K562 (cell line): ENCODE results near the gene PSMA6. TPM values are rescaled to one million over a fixed set of nuclear protein-coding genes. Genes with fewer than 3 reads are reported as not detected.

Experiments used
- ASH1L ChIP-seq: fragments of 450-650 bp; IDR thresholded peaks from 2 replicates; pipeline ENCODE4 v1.6.1; 2018; ENCODE audit warnings: borderline replicate concordance, mild to moderate bottlenecking, low read depth; ENCODE audit not compliant: partially characterized antibody
- CREB3L1 ChIP-seq: fragments of 450-650 bp; IDR thresholded peaks from 2 replicates; pipeline ENCODE4 v1.6.1; 2014; ENCODE audit warnings: low read depth, mild to moderate bottlenecking, moderate library complexity, borderline replicate concordance
- E2F1 ChIP-seq: sonication (generic); formaldehyde crosslinking; IDR thresholded peaks from 2 replicates; pipeline ENCODE4 v1.8.1; 2023; ENCODE audit warnings: mild to moderate bottlenecking, missing genetic modification reagents, moderate library complexity
- ESRRB ChIP-seq: fragments of 250-450 bp; sonication (Bioruptor Pico); IDR thresholded peaks from 2 replicates; pipeline ENCODE4 v1.5.0; 2020; ENCODE audit warnings: mild to moderate bottlenecking, moderate library complexity, borderline replicate concordance
- FOXJ3 ChIP-seq: sonication (generic); formaldehyde crosslinking; IDR thresholded peaks from 2 replicates; pipeline ENCODE4 v1.4.0; 2020; ENCODE audit warnings: mild to moderate bottlenecking, missing genetic modification reagents
- HDAC8 ChIP-seq: fragments of 450-650 bp; IDR thresholded peaks from 2 replicates; pipeline ENCODE4 v1.6.1; 2016; ENCODE audit warnings: mild to moderate bottlenecking, missing genetic modification characterization, moderate library complexity, missing compliant biosample characterization
- MXD1 ChIP-seq: fragments of 250-450 bp; sonication (Bioruptor Pico); IDR thresholded peaks from 2 replicates; pipeline ENCODE4 v1.8.0; 2021; ENCODE audit warnings: borderline replicate concordance, mild to moderate bottlenecking, moderate library complexity; ENCODE audit not compliant: poor library complexity, severe bottlenecking
- NELFE ChIP-seq: IDR thresholded peaks from 2 replicates; pipeline ENCODE4 v1.6.1; 2011; ENCODE audit warnings: mild to moderate bottlenecking; ENCODE audit not compliant: insufficient read depth, insufficient read length
- PATZ1 ChIP-seq: fragments of 250-450 bp; sonication (Bioruptor Pico); IDR thresholded peaks from 2 replicates; pipeline ENCODE4 v1.5.0; 2020; ENCODE audit warnings: mild to moderate bottlenecking, borderline replicate concordance
- PRDM10 ChIP-seq: fragments of 450-650 bp; IDR thresholded peaks from 2 replicates; pipeline ENCODE4 v1.6.1; 2018; ENCODE audit not compliant: partially characterized antibody
- PRMT5 ChIP-seq: sonication (generic); formaldehyde crosslinking; IDR thresholded peaks from 2 replicates; pipeline ENCODE4 v1.5.0; 2020; ENCODE audit warnings: missing genetic modification reagents
- RBFOX2 ChIP-seq: fragments of 200-400 bp; formaldehyde crosslinking; IDR thresholded peaks from 2 replicates; pipeline ENCODE4 v1.6.1; 2017; ENCODE audit warnings: low read depth, mild to moderate bottlenecking, low read length, moderate library complexity
- ZBED1 ChIP-seq: IDR thresholded peaks from 2 replicates; pipeline ENCODE4 v1.6.1; 2014
- ZBTB34 ChIP-seq: fragments of 250-450 bp; sonication (Bioruptor Pico); IDR thresholded peaks from 2 replicates; pipeline ENCODE4 v1.8.0; 2021; ENCODE audit warnings: mild to moderate bottlenecking, moderate library complexity
- ZFP36 ChIP-seq: fragments of 150-350 bp; IDR thresholded peaks from 2 replicates; pipeline ENCODE4 v1.6.1; 2018; ENCODE audit warnings: low read length, low read depth; ENCODE audit not compliant: partially characterized antibody
- ZNF408 ChIP-seq: fragments of 250-450 bp; sonication (Bioruptor Pico); IDR thresholded peaks from 2 replicates; pipeline ENCODE4 v1.4.0; 2020; ENCODE audit warnings: low read depth, mild to moderate bottlenecking, moderate library complexity
- polyA plus RNA-seq, 8 experiments: library from polyadenylated mRNA; depleted of rRNA in 4 of 8; stranded (reverse) in 5 of 8; unstranded in 3 of 8; fragments of >200 nt; fragmentation: Nextera tagmentation in 2 of 8; fragmentation: Illumina TruSeq in 1 of 8; extraction: Ambion mirVana in 2 of 8; extraction: Trizol in 1 of 8; gene quantifications; 2 replicates each; pipeline versions ENCODE4 v1.2.1 to v1.2.3, GENCODE V29; 2011 to 2014; ENCODE audit warnings: inconsistent platforms in 1 of 8, missing spikeins in 1 of 8
- total RNA-seq, 7 experiments: library from RNA; depleted of rRNA in 6 of 7; stranded (reverse); fragments of >200 nt in 6 of 7; fragmentation: Illumina TruSeq in 2 of 7; extraction: Trizol in 2 of 7; gene quantifications; 2 replicates each; pipeline versions ENCODE4 v1.2.1 to v1.2.3, GENCODE V29; 2011 to 2021; ENCODE audit warnings: low replicate concordance in 1 of 7

PSMA6 gene
- total and polyA plus RNA-seq, 9 of the 15 experiments (the other 6 are each of a cell fraction or from before 2014, with no cell fraction given), result 210 to 952 (median 288) TPM

GRCh38 chr14:35355981-35356841 is 64.0 kb downstream of the PSMA6 start (continued):
- TF ChIP-seq PATZ1 (CRISPR knock-in tag) (no peak), ESRRB (CRISPR knock-in tag) (no peak), PRMT5 (CRISPR knock-in tag) (no peak), RBFOX2 (no peak), ZFP36 (no peak), ZNF408 (CRISPR knock-in tag) (no peak), PRDM10 (peak; percentile 80), HDAC8 (tag) (no peak), ASH1L (no peak), NELFE (no peak), ZBED1 (no peak), MXD1 (CRISPR knock-in tag) (no peak), CREB3L1 (no peak), ZBTB34 (CRISPR knock-in tag) (no peak), FOXJ3 (CRISPR knock-in tag) (no peak), E2F1 (no peak)
